HG03103 (cell line): ENCODE measurements around the gene VPS18.

Source experiments
- ATAC-seq: cut with Tn5 transposase; IDR thresholded peaks from one replicate; pipeline ENCODE4 v1.9.1; 2021; ENCODE audit warnings: low read depth; ENCODE audit not compliant: unreplicated experiment

VPS18 gene

GRCh38 chr15:40952301-40952900 lies 58.2 kb downstream of the VPS18 start:
- no peak for ATAC-seq

GRCh38 chr15:40952901-40953712 lies 58.9 kb downstream of the VPS18 start, which contains the start of gene CHAC1:
TSS of gene CHAC1 (plus strand) at chr15:40953471. CDS start at chr15:40953584, 113 bp downstream.
- ATAC-seq: peak; percentile 76
